Right atrium auricular region (tissue), 2 donors: Measurements from ENCODE around the gene TICRR. TPM values are rescaled to one million over a fixed set of nuclear protein-coding genes. Genes with fewer than 3 reads are reported as not detected.

ENCODE experiments used
- DNase-seq: peaks from one replicate; pipeline ENCODE4 v3.0.0-alpha.2; 2019; ENCODE audit warnings: low spot score
- H3K27ac ChIP-seq, 2 donors: fragments of 200-600 bp; sonication (generic); 1 replicate in 1 of 2; 2 replicates in 1 of 2; pipeline ENCODE4 v1.5.1; 2016 to 2019
- H3K27me3 ChIP-seq, 2 donors: fragments of 200-600 bp; sonication (generic); one replicate each; pipeline versions ENCODE4 v1.5.1 to v1.6.0; 2017 to 2019
- H3K36me3 ChIP-seq: fragments of 200-600 bp; sonication (generic); one replicate; pipeline ENCODE4 v1.5.1; 2016
- H3K4me1 ChIP-seq, 2 donors: fragments of 200-600 bp; sonication (generic); one replicate each; pipeline versions ENCODE4 v1.5.1 to v1.6.0; 2017 to 2019
- H3K4me3 ChIP-seq, 2 donors: fragments of 200-600 bp; sonication (generic); 1 replicate in 1 of 2; 2 replicates in 1 of 2; pipeline ENCODE4 v1.5.1; 2017 to 2019; ENCODE audit warnings: mild to moderate bottlenecking in 1 of 2, moderate library complexity in 1 of 2
- H3K9me3 ChIP-seq, 2 donors: fragments of 200-600 bp; sonication (generic); one replicate each; pipeline ENCODE4 v1.5.1; 2019
- total RNA-seq, 2 donors: library from RNA; depleted of rRNA; stranded (reverse); fragments of >200 nt; gene quantifications; one replicate each; pipeline ENCODE4 v1.1.0, GENCODE V29; 2016
- TF ChIP-seq, protein P1 (sequence below), 2 donors: fragments of 200-600 bp; sonication (generic); IDR thresholded peaks; one replicate each; pipeline ENCODE4 v1.5.1; 2019; ENCODE audit warnings: antibody characterized with exemption in 2 of 2

TICRR gene
- total RNA-seq, 2 donors from 2014 or later, result not detected

DNA sequence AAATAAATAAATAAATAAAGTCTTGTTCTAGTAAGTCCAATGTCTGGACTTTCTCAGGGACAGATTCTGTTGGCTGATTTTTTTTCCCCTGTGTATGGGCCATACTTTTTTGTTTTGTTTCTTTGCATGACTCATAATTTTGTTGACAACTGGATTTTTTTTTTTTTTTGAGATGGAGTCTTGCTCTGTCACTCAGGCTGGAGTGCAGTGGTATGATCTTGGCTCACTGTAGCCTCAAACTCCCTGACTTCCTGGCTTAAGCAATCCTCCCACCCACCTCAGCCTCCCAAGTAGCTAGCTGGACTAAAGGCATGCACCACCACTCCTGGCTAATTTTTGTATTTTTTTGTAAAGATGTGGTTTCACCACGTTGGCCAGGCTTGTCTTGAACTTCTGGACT is 38.9 kb downstream of the TICRR start:
- Histone ChIP-seq H3K27me3 (no peaks in the 10 kb centered on the region), H3K9me3 (peaks cover 0 to 21% of the 10 kb centered on the region in 2 donors), H3K4me3 (no peak overlapping the region), H3K36me3 (no peaks in the 10 kb centered on the region), H3K27ac (no peak overlapping the region), H3K4me1 (no peaks in the 10 kb centered on the region)
- no peak for DNase-seq
- TF ChIP-seq, protein P1, sequence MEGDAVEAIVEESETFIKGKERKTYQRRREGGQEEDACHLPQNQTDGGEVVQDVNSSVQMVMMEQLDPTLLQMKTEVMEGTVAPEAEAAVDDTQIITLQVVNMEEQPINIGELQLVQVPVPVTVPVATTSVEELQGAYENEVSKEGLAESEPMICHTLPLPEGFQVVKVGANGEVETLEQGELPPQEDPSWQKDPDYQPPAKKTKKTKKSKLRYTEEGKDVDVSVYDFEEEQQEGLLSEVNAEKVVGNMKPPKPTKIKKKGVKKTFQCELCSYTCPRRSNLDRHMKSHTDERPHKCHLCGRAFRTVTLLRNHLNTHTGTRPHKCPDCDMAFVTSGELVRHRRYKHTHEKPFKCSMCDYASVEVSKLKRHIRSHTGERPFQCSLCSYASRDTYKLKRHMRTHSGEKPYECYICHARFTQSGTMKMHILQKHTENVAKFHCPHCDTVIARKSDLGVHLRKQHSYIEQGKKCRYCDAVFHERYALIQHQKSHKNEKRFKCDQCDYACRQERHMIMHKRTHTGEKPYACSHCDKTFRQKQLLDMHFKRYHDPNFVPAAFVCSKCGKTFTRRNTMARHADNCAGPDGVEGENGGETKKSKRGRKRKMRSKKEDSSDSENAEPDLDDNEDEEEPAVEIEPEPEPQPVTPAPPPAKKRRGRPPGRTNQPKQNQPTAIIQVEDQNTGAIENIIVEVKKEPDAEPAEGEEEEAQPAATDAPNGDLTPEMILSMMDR (IDR thresholded peaks at IDR 0.05), result no peak

- TF ChIP-seq, protein P1 (IDR thresholded peaks at IDR 0.05), result no peak
- Histone ChIP-seq H3K9me3 (peaks cover 0 to 21% of the 10 kb centered on the region in 2 donors), H3K27ac (no peak overlapping the region), H3K4me1 (no peaks in the 10 kb centered on the region), H3K36me3 (no peaks in the 10 kb centered on the region), H3K27me3 (no peaks in the 10 kb centered on the region), H3K4me3 (no peak overlapping the region)
- no peak for DNase-seq
These were observed 39.9 kb downstream of the TICRR start for GRCh38 chr15:89615135-89615534.

DNA sequence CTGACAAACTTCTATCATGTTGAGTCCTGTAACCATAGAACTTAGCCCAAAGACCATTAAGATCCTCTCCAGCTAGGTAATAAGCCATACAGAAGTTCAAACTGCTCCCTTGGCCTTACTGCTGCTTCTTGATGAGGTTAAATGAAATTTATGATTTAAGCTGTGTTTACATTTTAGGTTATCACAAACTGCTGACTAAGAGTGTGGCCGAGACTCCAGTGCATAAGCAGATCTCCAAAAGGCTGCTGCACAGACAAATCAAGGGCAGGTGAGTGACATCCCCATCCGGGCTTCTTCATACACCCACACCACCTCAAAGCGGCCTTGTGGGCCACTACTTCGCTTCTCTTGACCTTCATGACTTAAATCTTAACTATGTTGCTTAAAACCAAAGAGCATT is 41.0 kb downstream of the TICRR start:
- DNase-seq, result no peak
- no peaks in the 10 kb centered on the region for H3K4me1 ChIP-seq
- TF ChIP-seq, protein P1 (IDR thresholded peaks at IDR 0.05), result no peak
- no peaks in the 10 kb centered on the region for H3K27me3 ChIP-seq
- peaks cover 0 to 16% of the 10 kb centered on the region in 2 donors for H3K9me3 ChIP-seq
- H3K4me3 ChIP-seq, result no peak overlapping the region
- no peak overlapping the region for H3K27ac ChIP-seq
- no peaks in the 10 kb centered on the region for H3K36me3 ChIP-seq

DNA sequence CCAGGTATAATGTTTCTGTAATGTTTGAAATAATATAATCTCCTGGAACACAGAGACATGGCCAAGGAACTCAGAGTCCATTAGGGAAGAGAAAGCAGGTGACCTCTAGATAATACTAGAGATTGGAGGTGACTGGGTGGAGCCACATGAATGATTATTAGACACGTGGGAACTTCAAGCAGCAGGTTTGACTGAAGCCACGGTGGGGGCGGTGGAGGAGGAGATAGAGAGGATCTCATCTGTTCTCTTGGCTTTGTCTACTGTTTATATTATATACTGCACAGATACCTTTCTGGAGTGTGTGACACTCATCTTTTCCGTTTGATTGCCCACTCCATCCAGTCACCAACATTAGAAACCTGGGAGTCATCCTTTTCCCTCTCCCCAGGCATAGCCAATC is 46.3 kb downstream of the TICRR start:
- Histone ChIP-seq H3K4me1 (no peaks in the 10 kb centered on the region), H3K4me3 (no peak overlapping the region), H3K9me3 (no peaks in the 10 kb centered on the region), H3K27ac (no peak overlapping the region), H3K27me3 (no peaks in the 10 kb centered on the region), H3K36me3 (no peaks in the 10 kb centered on the region)
- TF ChIP-seq, protein P1 (IDR thresholded peaks at IDR 0.05), result no peak
- no peak for DNase-seq

DNA sequence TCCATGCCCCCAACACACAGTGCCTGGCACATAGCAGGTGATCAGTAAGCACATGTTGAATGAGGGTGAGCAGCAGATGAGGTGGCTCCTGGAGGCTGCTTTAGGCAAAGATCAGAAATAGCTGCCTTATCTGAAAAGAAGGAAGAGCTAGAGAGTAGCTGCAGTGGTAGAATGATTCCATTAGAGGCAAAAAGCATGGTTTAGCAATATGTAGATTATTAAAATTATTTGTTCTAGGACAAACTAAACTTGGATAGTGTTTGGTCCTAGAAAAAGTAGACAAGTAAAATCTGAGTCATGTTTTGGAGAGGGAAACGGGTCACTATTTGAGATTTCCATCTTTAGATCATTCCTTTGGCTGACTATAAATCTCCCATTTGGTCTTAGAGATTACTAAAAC is 47.9 kb downstream of the TICRR start:
- no peaks in the 10 kb centered on the region for H3K27me3 ChIP-seq
- H3K27ac ChIP-seq, result no peak overlapping the region
- H3K9me3 ChIP-seq, result no peaks in the 10 kb centered on the region
- no peak overlapping the region for H3K4me3 ChIP-seq
- TF ChIP-seq, protein P1 (IDR thresholded peaks at IDR 0.05), result no peak
- no peak for DNase-seq
- H3K4me1 ChIP-seq, result no peaks in the 10 kb centered on the region
- peaks cover 7% of the 10 kb centered on the region for H3K36me3 ChIP-seq

- peaks cover 26% of the 10 kb centered on the region for H3K36me3 ChIP-seq
- H3K4me1 ChIP-seq, result no peaks in the 10 kb centered on the region
- H3K4me3 ChIP-seq, result no peak overlapping the region
- TF ChIP-seq, protein P1 (IDR thresholded peaks at IDR 0.05), result no peak
- no peak overlapping the region for H3K27ac ChIP-seq
- no peaks in the 10 kb centered on the region for H3K9me3 ChIP-seq
- DNase-seq, result no peak
- no peaks in the 10 kb centered on the region for H3K27me3 ChIP-seq
These were observed 50.4 kb downstream of the TICRR start for GRCh38 chr15:89625716-89626115.
